NCI-H446 (cell line): ENCODE data around the gene C11orf97.
"Not testable (repeated sequence)": the region's sequence is repeated elsewhere in the genome, so short reads cannot be mapped to it uniquely, and the experiment has no call there.

ENCODE experiments used
- DNase-seq, 2 experiments: peaks; one replicate each; lab custom pipeline; 2025; lab: John Stamatoyannopoulos, UW

The C11orf97 gene

GRCh38 chr11:94557992-94558391, 45.7 kb downstream of the C11orf97 start:
- no peak for DNase-seq

DNA sequence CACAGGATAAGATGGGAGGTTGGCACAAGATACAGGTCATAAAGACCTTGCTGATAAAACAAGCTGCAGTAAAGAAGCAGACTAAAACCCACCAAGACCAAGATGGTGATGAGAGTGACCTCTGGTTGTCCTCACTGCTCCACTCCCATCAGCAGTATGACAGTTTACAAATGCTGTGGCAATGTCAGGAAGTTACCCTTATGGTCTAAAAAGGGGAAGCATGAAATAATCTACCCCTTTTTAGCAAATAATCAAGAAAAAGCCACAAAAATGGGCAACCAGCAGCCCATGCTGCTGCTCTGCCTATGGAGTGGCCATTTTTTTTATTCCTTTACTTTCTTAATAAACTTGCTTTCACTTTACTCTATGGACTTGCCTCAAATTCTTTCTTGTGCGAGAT, 46.2 kb downstream of the C11orf97 start:
- no peak for DNase-seq

GRCh38 chr11:94558932-94559331, 46.7 kb downstream of the C11orf97 start:
- DNase-seq, result no peak

- DNase-seq, result no peak
These were observed 47.1 kb downstream of the C11orf97 start for GRCh38 chr11:94559361-94559760.

- no peak for DNase-seq
These were observed 48.6 kb downstream of the C11orf97 start for GRCh38 chr11:94560834-94561233.

DNA sequence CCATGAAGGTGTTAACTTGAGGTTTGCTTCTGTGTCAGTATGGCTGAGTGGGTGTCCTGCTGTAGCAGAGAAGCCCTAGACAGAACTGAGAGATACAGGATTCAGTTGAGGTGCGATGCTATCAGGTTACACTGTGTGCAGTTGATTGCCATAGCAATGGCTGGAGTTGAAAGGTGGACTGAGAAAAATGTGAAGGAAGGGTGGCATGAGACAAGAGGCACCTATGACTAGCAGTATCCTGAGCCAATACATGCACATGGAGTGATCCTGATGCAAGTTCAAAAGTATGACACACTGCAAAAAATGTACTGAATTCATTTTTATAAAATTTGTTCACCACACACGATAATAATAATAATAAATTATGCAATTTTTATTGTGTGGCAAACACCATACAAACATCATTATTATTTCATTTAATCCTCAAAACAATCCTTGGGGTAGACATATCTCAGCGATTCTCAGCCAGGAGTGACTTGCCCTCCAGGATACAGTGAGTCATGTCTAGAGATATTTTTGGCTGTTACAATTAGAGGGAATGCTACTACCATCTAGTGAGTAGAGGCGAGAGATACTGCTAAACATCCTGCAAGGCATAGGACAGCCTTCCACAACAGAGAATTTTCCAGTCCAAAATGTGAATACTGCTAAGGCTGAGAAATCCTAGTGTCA, 51.1 kb downstream of the C11orf97 start:
- no peak for DNase-seq

GRCh38 chr11:94563848-94564467, 51.7 kb downstream of the C11orf97 start:
- no peak for DNase-seq

- no peak for DNase-seq
These were observed 55.0 kb downstream of the C11orf97 start, which contains the start of gene PIWIL4 for GRCh38 chr11:94567181-94567670. TSS of gene PIWIL4 (plus strand) at chr11:94567368. CDS start at chr11:94567519, 151 bp downstream.

DNA sequence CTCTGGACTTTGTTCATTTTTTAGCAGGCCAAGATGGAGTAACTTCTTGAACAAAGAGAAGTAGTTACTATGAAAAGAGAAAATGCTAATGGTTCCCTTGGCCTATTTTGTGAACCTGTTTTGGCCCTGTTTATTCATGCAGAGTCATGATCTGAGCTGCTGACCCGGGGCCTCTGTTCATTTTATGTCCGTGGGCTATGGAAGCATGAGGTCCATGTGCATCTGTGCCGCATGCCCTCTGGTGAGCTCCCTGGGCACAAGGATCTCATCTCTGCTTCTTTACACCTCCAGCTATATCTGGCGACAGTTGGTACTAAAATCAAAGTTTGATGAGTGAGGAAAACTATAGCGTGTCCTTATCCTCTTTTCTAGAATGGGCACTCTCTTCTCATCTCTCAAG, 55.9 kb downstream of the C11orf97 start:
- no peak for DNase-seq

DNA sequence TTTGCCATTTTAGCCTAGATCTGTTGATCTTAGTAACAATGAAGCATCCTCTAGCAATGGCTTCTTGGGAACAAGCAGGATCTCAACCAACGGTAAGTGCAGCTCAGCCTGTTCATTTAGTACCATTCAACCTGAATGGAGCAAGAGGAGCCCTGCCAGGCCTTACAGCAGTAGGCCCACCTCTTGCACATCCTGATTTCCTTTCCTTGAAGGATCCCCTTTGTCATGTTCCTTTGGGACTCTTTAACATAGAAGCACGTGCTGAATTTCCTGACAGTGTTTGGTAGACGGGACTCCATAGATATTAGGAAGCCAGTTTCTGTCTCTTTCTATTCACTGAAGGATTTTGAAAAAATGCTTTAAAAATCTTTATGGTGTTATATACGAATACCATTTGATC, 56.5 kb downstream of the C11orf97 start:
- no peak for DNase-seq

GRCh38 chr11:94572975-94573374, 60.7 kb downstream of the C11orf97 start:
- DNase-seq, result not testable (repeated sequence)

DNA sequence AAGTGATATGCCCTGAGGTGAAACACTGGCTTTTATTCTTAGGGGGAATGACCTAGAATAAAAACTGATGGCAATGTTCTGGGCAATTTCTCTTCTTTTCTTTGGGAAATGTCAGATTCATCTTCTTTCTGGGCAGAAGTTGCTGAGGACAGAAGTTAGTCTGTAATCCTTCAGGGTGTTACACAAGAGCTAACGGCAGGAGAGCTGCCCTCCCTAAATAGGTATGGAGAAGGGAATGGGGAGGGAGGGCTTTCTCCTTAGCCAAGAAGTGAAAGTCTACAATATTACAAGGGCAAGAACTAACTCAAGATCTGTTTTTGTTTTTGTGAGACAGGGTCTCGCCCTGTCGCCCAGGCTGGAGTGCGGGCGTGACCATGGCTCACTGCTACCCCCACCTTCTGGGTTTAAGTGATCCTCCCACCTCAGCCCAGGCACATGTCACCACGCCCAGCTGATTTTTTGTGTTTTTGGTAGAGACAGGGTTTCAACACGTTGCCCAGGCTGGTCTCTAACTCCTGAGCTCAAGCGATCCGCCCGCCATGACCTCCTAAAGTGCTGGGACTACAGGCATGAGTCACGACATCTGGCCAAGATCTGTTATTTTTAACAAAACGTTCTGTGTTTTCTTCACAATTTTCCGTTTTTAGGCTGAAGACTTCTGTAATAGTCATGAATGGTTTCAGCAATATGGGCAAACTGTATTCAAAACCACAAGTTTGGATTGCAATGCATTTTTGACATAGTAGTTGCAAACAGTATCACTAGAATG, 62.1 kb downstream of the C11orf97 start:
- no peak for DNase-seq

GRCh38 chr11:94576306-94576705, 64.0 kb downstream of the C11orf97 start:
- DNase-seq, result no peak

DNA sequence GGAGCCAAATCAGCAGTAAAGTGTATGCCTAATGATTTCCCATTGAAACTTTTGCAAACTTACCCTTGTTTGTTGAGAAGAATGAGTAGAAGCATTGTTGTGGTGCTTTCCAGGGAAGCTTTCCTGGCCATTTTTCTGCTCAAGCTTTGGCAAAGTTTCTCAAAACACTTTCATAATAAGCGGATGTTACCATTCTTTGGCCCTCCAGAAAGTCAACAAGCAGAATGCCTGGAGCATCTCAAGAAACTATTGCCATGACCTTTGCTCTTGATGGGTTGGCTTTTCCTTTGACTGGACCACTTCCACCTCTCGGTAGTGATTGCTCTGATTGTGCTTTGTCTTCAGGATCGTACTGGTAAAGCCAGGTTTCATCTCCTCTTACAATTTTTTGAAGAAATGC, 65.6 kb downstream of the C11orf97 start:
- DNase-seq, result no peak
